Right lung (tissue), 10 donors: Measurements from ENCODE around the gene ASGR1. TPM values are rescaled to one million over a fixed set of nuclear protein-coding genes. Genes with fewer than 3 reads are reported as not detected.

Experiments
- DNase-seq, 2 donors: peaks; one replicate each; pipeline ENCODE4 v3.0.0-alpha.2; 2013
- long read RNA-seq, 8 donors: transcript quantifications; one replicate each; lab custom pipeline, GENCODE V29; 2026
- polyA plus RNA-seq, 5 donors: library from polyadenylated mRNA; unstranded; fragments of 120-200 nt; gene quantifications; one replicate each; pipeline versions ENCODE4 v1.2.1 to v1.2.3, GENCODE V29; 2013; ENCODE audit warnings: inconsistent platforms in 1 of 5, low replicate concordance in 1 of 5; ENCODE audit not compliant: insufficient read length in 5 of 5, insufficient read depth in 1 of 5

The ASGR1 gene, protein sequence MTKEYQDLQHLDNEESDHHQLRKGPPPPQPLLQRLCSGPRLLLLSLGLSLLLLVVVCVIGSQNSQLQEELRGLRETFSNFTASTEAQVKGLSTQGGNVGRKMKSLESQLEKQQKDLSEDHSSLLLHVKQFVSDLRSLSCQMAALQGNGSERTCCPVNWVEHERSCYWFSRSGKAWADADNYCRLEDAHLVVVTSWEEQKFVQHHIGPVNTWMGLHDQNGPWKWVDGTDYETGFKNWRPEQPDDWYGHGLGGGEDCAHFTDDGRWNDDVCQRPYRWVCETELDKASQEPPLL
- 10 to 100 TPM in 3 of 5 donors, 1 to 10 TPM in 2; 7.2 to 11.9 (median 10.4) TPM for polyA plus RNA-seq
- long read RNA-seq, donor 1 = 0 reads
- long read RNA-seq, donor 2 = 0 reads
- long read RNA-seq, donor 3, partial matches to known transcripts = 0 of 1 reads
- long read RNA-seq, donor 3, other reads (novel, unspliced or antisense) = 0 of 1 reads
- long read RNA-seq, donor 4 = 0 reads
- long read RNA-seq, donor 5 = 0 reads
- long read RNA-seq, donor 6, partial matches to known transcripts = 0 of 1 reads
- long read RNA-seq, donor 6, other reads (novel, unspliced or antisense) = 0 of 1 reads
- long read RNA-seq, donor 7, partial matches to known transcripts = 0 of 1 reads
- long read RNA-seq, donor 7, other reads (novel, unspliced or antisense) = 0 of 1 reads
- long read RNA-seq, donor 8 = 0 reads

DNA sequence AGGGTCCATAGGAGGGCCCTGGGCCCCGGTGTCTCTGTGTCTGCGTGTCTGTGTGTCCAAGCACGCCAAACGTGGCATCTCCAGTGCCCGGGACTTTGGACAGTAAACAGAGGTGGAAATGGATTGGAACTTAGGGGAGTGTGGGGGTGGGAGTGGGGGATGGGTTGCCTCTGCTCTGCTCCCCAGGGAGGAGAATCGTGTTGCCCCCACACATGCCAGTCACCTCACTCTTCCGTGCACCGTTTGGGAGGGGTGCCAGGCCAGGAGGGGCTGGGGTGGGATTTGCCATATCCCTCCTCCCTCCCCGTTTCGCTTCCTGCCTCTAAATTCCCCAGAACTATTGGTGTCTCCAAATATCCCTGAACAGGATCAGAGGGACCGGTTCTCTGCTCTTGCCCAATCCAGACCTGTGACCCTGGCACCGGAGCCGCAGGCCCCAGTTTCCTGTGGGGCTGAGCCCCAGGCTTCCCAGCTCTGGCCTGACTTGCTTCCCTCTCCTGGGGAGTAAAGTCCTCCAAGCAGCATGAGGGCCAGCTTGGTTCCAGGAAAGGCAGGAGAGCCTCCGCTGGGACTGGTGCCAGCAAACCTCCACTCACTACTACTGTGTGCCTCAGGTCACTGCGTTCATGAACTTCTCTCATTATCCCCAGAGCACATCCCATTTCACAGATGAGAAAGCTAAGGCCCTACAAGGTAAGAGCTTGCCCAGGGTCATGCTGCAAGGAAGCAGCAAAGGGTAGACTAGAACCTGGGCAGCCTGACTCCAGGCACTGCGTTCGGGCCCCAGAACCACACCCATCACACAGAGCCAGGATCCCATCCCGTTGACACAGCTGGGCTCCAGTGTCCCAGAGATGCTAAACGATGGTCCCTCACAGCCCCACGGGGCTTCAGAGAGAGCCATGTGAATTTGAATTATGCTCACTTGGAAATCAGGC, at the start of gene ASGR1:
TSS of gene ASGR1 (minus strand) at position 54 of the 938 bp plus-strand sequence. CDS start 807 bp downstream, outside the sequence.
- DNase-seq = no peak

DNA sequence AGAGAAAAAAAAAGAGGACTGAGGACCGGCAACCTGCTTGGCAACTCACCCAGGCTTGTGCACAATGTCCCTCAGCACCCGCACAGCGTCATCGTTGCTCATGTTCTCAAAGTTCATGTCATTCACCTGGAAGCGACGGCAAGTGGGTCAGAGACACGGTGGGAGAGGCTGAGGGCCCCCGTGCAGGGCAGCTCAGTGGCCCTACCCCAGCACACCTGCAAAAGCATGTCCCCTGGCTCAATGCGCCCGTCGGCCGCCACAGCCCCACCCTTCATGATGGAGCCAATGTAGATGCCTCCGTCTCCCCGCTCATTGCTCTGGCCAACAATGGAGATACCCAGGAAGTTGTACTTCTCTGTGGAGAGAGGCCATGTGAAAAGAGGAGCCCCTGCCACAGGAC, 49.8 kb upstream of the ASGR1 start:
- DNase-seq = no peak

- no peak for DNase-seq
Measured at GRCh38 chr17:7226721-7227710, 47.8 kb upstream of the ASGR1 start.

- DNase-seq = no peak
Measured at GRCh38 chr17:7225711-7226331, 46.7 kb upstream of the ASGR1 start.

GRCh38 chr17:7224661-7225111, 45.5 kb upstream of the ASGR1 start:
- no peak for DNase-seq

DNA sequence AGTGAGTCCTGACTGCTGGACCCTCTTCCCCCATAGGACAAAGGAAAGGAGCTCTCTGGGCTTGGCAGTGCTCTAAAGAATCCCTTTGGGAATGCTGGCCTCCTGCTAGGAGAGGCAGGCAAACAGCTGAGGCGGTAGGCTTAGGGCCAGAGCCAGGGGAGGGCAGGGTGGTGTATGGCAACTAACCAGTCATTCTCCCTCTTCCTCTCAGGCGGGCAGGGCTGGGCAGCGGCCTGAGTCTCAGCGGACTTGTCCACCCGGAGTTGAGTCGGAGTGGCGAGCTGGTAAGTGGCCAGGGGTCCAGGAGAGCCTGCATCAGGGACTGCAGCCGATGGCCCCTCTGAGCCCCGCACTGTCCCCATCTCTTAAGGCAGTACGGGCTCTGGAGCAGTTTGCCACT, 44.9 kb upstream of the ASGR1 start:
- DNase-seq = no peak

GRCh38 chr17:7223375-7223774, 44.2 kb upstream of the ASGR1 start:
- DNase-seq = no peak

GRCh38 chr17:7222972-7223292, 43.8 kb upstream of the ASGR1 start:
- no peak for DNase-seq

- no peak for DNase-seq
Measured at GRCh38 chr17:7222093-7222971, 43.2 kb upstream of the ASGR1 start.

DNA sequence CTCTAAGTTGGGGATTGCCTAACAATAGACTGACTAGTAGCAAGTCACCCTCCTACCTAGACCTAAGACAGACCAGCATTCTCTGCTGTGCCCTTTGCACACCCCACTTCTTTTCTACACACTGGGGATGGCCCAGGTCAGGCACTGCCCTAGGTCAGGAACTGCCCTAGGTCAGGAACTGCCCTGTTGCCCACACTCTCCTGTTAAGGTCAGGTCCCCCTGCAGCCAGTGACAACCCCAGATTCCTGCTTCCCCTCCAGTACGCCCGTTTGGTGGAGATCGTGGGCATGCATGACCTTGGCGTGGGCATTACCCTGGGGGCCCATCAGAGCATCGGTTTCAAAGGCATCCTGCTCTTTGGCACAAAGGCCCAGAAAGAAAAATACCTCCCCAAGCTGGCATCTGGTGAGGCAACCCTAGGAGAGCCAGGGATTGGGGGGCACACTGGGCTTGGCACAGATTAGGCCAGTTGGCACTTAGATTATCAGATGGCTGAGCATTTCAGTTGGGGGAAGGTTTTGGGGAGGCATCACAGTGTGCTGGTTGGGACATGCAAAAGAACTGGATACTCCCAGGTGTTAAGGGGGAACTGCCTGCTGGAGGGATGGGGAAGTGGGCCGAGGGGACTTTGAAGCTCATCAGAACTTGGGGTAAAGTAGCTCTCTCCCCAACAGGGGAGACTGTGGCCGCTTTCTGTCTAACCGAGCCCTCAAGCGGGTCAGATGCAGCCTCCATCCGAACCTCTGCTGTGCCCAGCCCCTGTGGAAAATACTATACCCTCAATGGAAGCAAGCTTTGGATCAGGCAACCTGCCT, 42.3 kb upstream of the ASGR1 start:
- DNase-seq = no peak

GRCh38 chr17:7220593-7221277, 41.6 kb upstream of the ASGR1 start:
- no peak for DNase-seq

DNA sequence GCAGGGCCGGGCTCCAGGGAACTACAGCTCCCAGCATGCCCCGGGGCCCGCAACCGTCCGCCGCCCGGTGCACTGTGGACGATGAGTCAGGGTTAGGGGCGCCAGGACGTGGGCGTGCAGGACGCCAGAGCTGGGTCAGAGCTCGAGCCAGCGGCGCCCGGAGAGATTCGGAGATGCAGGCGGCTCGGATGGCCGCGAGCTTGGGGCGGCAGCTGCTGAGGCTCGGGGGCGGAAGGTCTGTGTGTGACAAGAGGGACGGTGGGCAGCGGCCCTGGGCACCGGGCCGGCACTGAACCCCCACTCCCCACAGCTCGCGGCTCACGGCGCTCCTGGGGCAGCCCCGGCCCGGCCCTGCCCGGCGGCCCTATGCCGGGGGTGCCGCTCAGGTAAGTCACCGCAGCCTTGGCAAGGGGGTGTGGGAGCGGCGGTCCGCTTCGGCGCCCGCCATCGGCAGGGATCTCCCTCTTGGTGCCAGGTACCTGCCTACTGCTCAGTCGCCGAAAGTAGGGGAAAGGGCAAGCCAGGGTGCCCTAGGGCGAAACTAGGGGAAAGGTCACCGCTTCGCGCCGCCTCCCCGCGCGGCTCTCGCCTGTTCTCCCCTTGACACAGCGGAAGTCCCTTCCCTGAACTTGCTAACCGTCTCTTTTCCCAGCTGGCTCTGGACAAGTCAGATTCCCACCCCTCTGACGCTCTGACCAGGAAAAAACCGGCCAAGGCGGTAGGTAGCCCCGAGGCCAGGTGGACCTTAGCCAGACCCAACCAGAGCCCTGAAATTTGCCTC, 40.8 kb upstream of the ASGR1 start, which contains the start of the genes ACADVL and DLG4:
TSS of gene ACADVL (plus strand) at position 127 of the 781 bp plus-strand sequence. CDS start at position 174, 47 bp downstream.
TSS of gene DLG4 (minus strand) at position 25 of the 781 bp plus-strand sequence.
- DNase-seq = peak; percentile 83 to 86

DNA sequence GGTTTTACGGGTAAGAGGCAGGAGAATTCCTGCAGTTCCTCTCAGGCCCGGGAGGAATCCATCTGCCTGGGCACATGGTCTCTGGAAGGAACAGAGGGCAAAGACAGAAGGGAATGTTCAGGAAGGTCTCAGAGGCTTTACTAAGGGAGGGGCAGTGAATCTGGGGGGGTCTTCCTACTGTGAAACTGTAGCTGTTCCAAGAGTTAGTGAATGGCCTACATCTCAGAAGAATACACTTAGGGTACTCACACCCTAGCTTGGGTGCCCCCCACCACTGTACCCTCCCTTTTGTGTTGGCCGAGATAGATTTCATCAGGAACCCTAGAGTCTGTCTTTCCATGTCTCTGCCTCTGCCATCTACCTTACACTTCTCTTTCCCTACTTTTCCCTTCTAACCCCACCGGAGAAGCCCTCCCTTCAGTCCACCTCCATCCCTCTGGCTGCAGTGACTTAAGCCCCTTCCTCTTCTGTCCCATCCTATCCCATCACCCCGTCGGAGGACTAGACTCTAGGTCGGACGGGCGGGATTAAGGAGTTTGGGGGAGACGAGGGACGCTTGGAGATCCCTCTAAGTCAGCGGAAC, 40.1 kb upstream of the ASGR1 start:
- no peak for DNase-seq

DNA sequence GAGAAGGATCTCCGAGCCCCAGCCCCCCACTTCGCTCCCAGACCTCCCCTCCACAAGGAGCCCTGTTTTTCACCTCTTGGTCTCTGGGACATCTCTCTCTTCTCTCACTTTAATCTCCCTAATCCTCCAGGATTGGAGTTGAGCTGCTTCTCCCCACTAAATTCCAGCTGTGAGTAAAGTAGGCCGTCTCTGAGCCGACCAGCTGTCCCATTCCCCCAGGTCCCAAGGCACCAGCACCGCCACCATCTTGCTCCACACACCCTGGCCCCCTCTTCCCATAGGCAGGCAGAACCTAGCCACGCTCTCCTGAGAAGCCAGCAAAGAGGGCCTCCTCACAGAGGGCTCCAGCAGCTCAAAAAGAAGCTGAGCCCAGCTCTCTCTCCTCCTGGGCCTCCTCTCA, 39.6 kb upstream of the ASGR1 start:
- no peak for DNase-seq

- no peak for DNase-seq
Measured at GRCh38 chr17:7218166-7218565, 39.0 kb upstream of the ASGR1 start.
